GM18870 (cell line): ENCODE data around the gene UCMA.
"Not testable (repeated sequence)": the region's sequence is repeated elsewhere in the genome, so short reads cannot be mapped to it uniquely, and the experiment has no call there.

Experiments used
- ATAC-seq: cut with Tn5 transposase; IDR thresholded peaks from one replicate; pipeline ENCODE4 v1.9.1; 2021; ENCODE audit warnings: moderate library complexity; ENCODE audit not compliant: unreplicated experiment

Gene UCMA

DNA sequence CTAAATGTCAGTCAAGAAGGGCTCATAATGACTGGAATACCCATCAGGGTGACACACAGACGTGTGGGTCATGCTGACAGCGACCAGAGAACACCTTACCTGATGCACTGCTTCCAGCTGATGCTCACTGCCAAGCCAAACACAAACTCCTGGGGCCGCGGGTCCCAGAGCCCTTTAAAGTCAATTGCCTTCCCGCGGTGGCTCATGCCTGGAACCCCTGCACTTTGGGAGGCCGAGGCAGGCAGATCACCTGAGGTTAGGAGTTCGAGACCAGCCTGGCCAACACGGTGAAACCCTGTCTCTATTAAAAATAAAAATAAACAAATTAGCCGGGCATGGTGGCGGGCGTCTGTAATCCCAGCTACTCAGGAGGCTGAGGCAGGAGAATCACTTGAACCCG is 562 bp upstream of the UCMA start:
- not testable (repeated sequence) for ATAC-seq

DNA sequence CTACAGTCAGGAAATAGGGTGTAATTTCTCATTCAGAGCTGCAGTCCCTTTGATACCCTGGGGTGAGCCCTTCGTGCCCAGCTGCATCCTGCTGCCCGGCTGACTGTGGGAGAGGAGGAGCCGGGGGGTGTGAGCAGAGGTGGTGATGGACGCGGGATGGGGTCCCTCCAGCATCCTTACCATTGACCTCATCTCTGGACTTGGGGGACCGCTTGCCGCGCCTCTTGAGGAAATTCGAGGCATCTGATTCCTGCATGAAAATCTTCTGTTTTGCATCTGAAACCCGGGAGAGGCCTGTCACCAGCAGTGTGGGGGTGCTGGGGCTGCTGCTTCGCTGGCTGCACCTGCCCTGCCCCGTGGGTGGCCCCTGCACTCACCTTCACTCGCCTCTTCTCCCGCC is 816 bp downstream of the UCMA start:
- ATAC-seq, result no peak

- ATAC-seq, result no peak
Measured at GRCh38 chr10:13231808-13232207, 2.4 kb downstream of the UCMA start.

GRCh38 chr10:13231190-13231589 is 3.0 kb downstream of the UCMA start:
- ATAC-seq, result no peak

GRCh38 chr10:13227031-13227430 is 7.1 kb downstream of the UCMA start:
- ATAC-seq, result no peak

GRCh38 chr10:13225601-13226000 is 8.6 kb downstream of the UCMA start:
- ATAC-seq, result no peak

DNA sequence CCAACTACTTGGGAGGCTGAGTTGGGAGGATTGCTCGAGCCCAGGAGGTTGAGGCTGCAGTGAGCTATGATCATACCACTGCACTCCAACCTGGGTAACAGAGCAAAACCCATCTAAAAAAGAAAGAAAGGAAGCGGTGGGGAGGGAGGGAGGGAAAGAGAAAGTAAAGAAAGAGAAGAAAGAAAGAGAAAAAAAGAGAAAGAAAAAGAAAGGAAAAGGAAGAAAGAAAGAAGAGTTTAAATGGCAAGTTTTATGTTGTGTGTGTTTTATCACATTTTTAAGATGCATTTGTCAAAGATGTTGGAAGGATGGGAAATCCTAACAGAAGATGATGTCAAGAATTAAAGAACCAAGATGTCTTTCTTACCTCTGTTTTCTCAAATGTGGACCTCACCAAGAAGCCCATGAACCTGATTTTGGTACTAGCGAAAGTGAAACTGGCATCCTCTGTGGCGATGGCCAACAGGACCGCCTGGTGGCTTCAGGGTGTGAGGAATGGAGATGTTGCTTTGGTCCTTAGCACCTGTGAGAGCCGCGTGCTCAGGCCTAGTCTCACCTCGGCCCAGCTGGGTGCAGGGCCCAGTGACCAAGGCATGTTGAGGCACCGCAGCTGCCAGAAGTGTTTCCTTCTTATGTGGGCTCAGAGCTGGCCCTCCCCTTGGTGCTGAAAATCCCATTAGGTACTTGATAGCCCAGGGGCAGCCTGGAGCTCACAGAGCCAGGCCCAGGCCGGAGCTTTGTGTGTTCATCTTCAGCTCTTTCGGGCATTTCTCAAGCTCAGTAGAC is 9.8 kb downstream of the UCMA start:
- no peak for ATAC-seq

GRCh38 chr10:13223241-13223640 is 10.9 kb downstream of the UCMA start:
- ATAC-seq, result no peak

- no peak for ATAC-seq
Measured at GRCh38 chr10:13222566-13222965, 11.6 kb downstream of the UCMA start.

- ATAC-seq, result no peak
Measured at GRCh38 chr10:13222151-13222550, 12.0 kb downstream of the UCMA start.

DNA sequence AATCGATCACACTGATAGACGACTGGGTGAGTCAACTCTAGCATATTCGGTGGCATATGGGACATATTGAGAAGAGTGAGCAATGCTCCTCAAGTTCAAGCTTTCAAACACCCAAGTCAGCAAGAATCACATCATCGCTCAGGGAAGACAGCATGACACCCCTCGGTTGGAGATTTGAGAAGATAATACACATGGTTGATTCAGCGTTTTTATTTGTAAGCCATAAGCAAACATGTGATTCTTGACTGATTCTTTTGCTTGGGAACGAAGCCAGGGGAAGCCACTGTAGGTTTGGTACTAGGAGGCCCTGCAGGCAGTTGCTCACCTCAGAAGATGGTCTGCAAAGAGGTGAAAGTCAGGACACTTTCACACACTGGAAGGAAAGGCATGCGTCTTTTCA is 12.6 kb downstream of the UCMA start:
- ATAC-seq, result no peak

- ATAC-seq, result no peak
Measured at GRCh38 chr10:13219685-13220670, 14.2 kb downstream of the UCMA start.

DNA sequence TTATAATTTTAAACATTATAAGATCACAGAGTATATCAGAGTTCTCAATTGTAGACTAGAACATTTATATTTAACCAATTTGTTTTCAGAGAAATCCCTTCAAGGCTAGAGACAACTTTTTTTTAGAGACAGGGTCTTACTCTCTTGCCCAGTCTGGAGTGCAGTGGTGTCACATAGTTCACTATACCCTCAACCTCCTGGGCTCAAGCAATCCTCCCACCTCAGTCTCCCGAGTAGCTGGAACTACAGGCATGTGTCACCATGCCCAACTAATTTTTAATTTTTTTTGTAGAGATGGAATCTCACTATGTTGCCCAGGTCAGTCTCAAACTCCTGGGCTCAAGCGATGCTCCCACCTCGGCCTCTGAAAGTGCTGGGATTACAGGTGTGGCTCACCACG is 15.3 kb downstream of the UCMA start:
- ATAC-seq, result no peak

- no peak for ATAC-seq
Measured at GRCh38 chr10:13213163-13213562, 21.0 kb downstream of the UCMA start.

DNA sequence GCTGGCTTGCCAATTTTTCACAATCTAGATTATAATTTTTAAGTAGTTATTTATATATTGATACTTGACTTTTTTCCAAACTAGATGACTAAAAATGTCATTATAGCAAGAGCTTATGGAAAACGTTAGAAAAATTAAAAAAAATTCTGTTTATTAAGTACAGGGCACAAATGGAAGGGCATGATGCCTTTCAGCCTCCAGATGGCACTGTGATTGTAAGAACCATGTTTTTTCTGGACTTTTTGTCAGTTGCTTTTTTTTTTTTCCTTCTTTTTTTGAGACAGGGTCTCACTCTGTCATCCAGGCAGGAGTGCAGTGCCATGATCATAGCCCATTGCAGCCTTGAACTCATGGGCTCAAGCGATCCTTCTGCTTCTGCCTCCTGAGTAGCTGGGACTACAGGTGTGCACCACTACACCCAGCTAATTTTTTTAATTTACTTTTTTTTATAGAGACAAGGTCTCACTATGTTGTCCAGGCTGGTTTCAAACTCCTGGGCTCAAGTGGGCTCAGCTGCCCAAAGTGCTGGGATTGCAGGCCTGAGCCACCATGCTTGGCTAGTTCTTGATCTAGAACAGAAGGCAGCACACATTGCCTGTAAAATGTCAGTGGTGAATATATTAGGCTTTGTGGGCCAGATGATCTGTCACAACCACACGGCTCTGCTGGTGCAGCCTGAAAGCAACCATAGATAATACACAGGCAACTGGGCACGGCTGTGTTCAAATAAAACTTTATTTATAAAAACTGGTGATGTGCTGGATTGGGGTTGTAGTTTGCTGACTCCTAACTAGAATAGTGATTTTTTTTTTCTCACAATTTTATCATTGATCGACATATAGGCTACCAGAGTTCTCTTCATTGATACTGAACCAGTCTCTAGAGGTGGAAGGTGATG is 27.4 kb downstream of the UCMA start:
- no peak for ATAC-seq

GRCh38 chr10:13206091-13206490 is 28.1 kb downstream of the UCMA start:
- ATAC-seq, result no peak

- no peak for ATAC-seq
Measured at GRCh38 chr10:13201132-13201531, 33.0 kb downstream of the UCMA start.

GRCh38 chr10:13195016-13195415 is 39.2 kb downstream of the UCMA start:
- no peak for ATAC-seq

DNA sequence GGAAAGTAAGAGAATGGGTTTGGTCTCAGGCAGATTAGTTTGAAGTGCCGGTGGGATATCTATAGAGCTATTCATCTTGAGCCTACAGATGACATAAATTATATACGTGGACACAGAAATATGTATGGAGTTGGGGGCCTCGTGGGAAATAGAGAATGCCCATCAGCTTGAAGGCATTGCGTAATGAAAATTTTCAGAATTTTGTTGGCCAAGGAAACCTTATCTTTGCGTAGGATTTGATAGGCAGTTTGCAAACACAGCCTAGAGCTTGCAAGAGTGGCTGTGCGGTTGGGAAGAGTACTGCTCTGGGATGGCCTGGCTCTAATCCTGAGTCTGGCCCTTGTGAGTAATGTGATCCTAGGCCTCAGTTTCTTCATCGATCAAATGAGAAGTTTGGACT is 40.5 kb downstream of the UCMA start:
- ATAC-seq, result no peak

- no peak for ATAC-seq
Measured at GRCh38 chr10:13191362-13191761, 42.8 kb downstream of the UCMA start.

DNA sequence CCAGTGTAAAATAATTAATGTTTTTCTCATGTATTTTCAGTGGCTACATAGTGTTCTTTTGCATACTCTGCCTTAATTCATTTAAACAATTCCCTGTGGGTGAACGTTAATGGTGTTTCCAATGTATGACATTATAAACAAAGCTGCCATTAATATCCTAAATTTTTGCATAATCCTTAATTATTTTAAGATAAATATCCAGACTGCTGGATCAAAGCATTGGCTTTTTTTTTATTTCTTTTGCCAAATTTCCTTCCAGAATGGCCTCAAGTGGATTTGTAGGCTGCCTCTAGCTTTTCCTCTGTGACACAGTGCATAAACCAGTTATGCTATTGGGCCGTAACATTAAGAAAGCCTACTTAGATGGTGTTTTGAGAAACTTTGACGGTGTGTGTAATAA is 43.4 kb downstream of the UCMA start:
- no peak for ATAC-seq
